Embryonic facial prominence (tissue), 1 donor: Measurements from ENCODE around the gene CLDN6.

ENCODE experiments used
- DNase-seq: peaks from one replicate; pipeline ENCODE4 v3.0.0-alpha.2; 2016; ENCODE audit errors: extremely low spot score

CLDN6 gene

DNA sequence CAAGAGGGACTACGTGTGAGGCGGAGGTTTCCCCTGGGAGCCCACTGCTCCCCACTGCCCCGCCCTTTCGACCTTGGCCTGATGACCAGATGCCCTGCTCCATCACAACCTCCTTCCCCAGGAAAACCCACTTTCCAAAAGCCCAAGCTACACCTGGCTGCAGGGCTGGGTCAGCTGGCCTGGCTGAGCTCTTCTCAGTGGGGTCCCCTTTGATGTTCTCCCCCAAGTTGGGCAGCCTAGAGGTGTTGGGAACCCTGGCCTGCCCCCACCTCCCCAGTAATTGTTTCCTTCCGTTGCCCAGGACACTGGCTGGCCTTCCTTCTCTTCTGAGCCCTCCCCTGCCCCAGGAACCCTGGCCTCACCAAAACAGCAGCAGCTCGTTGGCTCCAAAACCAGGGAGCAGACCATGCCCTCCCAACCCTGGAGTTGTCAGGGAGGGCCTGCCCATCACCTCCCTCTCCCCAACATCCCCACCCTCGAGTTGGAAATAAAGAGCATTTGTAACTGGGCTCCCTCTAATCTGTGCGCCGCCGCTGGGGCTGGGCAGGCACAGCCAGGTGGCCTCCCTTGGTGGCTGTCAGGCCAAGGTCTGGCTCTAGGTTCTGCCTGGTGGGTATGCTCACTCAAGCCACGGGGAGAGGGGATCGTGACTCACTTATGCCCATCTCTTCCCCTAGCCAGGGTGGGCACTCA, 3.8 kb downstream of the CLDN6 start:
- no peak for DNase-seq

- no peak for DNase-seq
These were observed 4.5 kb downstream of the CLDN6 start for GRCh38 chr16:3013491-3013951.

DNA sequence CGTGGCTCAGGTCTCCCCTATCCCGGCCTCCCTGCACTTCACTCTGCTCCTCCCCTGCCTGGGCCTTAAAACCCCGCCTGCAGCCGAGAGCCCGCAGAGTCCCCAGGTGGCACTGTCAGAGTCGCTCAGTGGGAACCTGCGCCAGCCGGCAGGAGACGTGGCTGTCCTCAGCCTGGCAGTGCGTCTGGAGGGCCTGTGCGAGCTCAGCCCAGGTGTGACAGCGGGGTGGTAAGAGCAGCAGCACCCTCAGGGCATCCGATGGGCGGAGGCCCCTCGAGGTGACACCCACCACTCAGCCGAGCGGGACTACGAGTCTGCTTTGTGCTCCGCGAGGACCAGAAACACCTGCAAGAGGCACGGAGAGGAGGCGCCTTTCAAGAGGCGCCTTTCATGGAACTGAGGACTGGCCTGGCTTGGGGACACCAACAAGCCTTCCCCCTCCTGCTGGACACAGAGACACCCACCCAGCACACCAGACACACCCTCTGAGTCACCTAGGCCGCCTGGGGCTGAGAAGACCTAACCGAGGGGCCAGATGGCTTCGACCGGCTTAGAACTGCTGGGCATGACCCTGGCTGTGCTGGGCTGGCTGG, 5.1 kb downstream of the CLDN6 start, which contains the start of gene CLDN9:
CLDN9 (plus strand) TSS at position 96 of the 593 bp plus-strand sequence; CDS start at position 536, 440 bp downstream.
- no peak for DNase-seq

DNA sequence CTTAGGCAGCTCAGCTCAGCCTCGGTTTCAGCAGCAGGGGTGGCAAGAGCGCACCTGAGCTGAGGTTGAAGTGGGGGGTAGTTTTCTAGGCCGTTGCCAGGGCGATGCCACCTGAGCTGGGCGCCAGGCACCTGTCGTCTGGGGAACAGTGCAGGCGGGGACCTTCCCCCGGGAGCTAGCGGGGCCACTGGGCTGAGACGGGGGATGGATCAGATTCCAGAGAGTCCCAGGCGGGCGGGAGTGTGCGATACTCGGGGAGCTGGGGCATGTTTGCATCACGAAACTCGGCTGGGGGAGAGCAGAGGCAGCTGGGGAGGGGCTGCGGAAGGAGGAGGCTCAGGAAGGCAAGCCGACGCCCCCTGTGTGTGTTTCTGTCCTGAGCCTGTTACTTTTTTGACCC, 5.7 kb downstream of the CLDN6 start:
- DNase-seq = no peak

GRCh38 chr16:3010510-3010909, 7.5 kb downstream of the CLDN6 start:
- no peak for DNase-seq

DNA sequence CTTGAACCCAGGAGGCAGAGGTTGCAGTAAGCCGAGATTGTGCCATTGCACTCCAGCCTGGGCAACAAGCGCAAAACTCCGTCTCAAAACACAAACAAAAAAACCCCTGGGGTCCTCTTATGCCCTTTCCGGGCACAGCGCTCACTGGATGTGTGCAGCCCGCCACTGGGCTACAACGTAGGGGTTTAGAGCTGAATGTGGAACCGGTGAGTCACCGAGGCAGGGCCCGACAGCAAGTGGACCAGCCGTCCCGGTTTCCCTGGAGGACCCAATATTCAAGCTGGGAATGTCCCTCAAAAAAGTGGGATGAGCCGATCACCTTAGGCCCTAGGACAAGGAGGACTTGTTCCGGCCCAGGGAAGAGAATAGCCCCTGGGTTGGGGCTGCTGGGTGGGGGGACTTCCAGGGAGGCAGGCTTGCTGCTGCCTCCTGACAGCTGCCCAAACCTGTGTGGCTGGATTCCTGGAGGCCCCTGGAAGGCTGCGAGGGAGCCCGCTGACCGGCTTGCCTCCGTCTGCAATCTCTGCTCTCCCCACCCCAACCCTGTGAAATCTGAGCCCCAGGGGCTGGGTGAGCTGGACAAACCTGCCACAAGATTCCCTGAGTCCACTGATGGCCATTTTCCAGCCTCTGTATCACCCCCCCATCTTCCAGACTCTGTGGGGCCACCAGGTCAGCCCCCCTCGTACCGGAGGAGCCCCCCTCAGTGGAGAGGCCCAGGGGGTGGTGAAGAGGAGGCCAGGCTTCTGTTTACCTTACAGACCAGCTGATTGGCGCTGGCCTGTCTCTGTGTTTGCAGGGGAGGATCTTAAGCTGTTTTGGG, 8.2 kb downstream of the CLDN6 start:
- no peak for DNase-seq

- no peak for DNase-seq
These were observed 9.3 kb downstream of the CLDN6 start for GRCh38 chr16:3008690-3009037.

DNA sequence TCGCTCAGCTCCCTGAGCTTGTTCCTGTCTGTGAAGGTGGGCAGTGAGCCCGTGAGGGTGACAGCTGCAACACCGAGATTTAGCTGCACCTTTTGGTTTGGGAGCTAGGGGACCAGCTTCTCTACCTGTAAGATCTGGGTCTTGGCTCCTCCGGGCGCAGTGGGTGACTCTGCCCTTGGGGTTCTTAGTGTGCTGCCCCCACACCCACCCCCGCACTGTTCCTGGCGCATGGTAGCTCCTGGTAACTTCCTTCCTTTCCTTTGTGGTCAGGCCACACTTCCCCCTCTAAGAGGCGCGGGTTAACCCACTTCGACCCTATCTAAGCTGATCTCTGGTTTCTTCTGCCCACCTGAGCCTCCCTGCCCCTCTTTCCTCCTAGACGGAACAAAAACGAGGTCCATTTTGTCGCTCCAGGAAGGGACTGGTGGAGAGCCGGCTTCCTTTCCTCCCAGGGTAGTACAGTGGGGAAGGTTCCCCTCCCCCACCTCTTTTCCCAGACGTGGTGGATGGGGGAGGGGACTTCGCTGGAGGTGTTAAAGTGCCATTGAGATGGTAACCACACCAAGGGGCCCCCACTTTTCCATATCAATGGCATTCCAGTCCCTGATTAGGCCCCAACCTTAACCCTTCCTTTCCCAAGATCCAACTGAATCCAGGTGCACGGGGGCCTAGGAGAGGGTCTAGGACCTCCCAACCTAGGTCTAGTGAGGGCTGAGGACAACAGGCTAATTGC, 9.9 kb downstream of the CLDN6 start:
- no peak for DNase-seq

DNA sequence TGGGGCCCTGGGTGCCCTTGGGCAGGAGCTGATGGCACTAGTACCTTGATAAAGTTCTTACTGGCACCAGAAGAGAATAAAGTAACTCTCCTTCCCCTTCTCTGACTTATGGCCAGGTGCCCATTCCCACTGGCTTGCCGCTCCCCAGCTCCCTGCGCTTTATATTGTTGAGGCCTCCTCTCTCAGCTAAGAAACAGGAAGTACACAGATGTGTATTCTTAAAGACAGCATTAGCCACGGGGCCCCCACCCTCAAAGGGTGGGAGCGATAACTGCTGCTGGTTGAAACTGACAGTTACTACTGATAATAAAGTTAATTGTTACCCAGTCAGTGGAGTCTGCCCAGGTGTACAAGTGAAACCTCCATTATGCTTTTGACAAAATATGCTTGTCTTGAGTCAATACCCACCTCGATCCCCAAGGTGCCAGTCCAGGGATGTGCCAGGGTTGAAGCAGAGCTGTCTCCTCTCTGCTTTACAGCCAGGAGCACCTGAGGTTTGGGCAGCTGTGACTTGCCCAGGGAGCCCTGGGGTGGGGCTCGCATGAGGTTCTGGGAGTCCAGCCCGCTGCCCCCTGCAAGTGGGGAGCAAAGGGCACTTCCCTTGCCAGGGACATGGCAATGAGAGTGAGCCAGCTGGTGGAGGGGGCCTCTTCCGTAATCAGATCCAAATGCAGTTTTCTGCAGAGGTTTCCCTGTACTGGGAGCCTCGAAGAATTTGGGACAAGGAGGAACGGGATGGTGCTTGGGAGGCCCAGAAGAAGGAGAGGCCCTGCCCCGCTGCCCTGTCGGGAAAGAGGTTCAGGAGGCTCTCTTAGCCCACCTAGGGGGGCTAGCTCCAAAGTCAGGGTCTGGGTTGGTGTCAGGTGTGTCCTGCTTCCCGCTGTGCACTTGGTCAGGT, 10.7 kb downstream of the CLDN6 start:
- DNase-seq = no peak

DNA sequence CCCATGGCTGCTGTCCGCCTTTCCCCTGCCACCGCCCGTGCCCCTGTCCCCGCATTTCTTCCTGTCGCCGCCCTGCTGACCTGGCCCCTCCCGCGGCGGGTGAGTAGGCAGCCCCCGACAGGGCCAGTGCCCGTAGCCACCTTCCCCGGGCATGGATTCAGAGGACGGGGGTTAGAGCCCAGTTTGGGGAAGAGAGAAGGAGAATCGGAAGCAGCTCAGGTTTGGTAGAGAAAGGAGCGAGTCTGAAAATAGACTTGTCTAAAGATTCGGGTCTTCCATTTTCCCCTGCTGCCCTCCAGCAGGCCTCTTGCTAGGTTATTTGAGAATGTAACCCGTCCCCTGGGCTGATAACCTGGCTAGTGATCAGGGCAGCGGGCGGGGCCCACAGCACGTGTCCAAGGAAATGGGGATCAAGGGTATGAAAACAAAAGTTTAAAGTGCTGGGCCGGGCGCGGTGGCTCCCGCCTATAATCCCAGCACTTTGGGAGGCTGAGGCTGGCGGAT, 13.2 kb downstream of the CLDN6 start:
- DNase-seq = no peak

GRCh38 chr16:3004319-3004718, 13.7 kb downstream of the CLDN6 start:
- no peak for DNase-seq

DNA sequence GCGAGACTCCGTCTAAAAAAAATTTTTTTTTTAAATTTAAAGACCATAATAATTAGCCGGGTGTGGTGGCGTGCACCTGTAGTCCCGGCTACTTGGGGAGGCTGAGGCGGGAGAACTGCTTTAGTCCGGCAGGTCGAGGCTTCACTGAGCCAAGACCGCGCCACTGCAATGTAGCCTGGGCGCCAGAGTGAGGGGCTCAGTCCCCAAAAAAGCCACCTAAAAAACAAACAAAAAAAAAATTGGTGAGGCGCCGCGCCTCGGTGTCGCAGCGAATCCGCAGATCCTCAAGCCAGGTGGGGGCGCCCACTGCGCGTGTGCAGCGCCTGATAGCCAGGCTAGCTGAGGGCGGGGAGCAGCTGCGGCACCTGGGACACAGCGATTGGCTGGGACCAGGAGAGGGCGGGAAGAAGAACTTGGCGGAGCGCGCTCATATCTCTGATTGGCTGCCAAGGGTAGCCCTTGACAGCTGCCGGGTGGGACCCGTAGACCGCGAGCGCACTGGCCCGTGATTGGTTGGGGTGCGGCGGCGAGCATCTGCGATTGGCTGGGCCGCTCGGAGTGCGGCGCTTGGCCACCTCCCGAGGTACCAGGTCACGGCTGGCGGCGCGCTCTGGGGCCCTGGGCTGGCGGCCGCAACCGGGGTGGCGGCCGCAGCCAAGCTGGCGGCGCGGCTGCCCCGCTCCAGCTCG, 14.3 kb downstream of the CLDN6 start:
- DNase-seq = peak; percentile 90

- no peak for DNase-seq
These were observed 16.7 kb downstream of the CLDN6 start for GRCh38 chr16:3001316-3001715.

DNA sequence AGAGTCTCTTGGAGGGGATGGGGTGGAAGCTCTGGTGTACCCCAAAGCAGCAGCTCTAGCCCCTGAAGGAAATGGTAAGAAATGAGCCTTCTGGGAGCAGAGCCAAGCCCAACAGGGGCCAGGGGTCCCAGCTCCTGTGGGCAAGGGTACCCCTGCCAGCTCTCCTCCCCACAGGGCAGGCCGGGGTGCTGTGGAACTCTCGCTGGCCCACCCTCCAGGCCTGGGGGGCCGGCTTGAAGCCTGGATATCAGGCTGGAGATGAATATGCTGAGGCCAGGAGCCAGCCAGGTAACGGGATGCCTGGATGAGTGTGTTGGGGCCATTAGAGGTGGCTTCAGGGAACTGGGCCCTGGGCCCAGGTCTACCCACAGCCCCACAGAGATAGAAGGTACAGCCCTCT, 17.4 kb downstream of the CLDN6 start:
- no peak for DNase-seq

- DNase-seq = no peak
These were observed 18.1 kb downstream of the CLDN6 start for GRCh38 chr16:2999929-3000328.

DNA sequence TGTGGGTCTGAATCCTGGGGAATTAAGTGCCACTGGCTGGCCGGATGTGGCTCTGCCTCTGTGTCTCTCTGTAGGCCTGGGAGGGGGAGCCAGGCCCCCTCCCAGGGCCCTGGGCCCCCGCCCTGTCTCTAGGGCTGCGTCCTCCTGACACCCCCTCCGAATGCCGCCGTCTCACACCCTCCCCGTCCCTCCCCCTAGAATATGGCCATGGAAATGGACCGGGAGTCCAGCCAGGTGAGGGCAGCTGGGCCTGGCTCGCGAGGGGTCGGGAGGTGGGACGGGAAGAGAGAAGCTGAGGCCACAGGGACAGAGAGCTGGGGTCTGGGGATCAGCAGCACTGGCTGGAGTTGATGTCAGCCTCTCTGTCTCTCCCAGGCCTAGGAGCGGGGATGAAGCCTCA, 21.7 kb downstream of the CLDN6 start:
- no peak for DNase-seq

DNA sequence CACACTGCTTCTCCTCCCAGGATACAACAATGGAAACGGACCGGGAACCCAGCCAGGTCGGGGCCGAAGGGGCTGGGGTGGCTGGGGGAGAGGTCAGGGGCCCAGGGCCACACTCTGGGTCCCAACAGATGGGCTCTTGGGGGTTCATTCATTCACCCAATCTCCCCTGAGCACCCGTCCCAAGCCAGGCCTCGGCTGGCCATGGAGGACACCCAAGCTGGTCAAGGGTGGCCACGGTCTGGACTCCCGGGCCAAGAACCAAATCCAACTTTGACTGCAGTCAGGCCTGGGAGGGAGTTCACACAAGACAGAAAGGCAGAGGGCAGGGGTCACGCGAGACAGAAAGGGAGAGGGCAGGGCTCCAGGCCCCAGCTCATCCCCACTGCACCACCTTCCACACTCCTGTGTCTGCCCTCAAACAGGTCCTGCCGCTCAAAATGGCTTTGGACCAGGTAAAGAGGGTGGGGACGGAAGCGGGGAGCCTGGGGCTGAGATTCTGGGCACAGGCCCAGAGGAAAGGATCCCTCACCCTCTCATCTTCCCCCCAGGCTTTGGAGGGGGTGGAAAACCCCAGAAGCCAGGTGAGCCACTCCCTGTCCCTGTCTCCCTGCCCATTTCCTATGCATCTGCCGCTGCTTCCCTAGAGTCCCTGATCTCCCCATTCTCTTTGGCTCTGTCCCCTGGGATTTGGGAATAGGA, 25.5 kb downstream of the CLDN6 start:
- DNase-seq = no peak

GRCh38 chr16:2991566-2992261, 26.3 kb downstream of the CLDN6 start:
- DNase-seq = no peak

- DNase-seq = no peak
These were observed 27.1 kb downstream of the CLDN6 start for GRCh38 chr16:2990891-2991290.
